Muscle layer of duodenum (tissue), 2 donors: ENCODE results near the gene GALR3.

Source experiments
- H3K27ac ChIP-seq: one replicate; pipeline ENCODE4 v1.7.0; 2013; ENCODE audit warnings: mild to moderate bottlenecking, low read length
- H3K27me3 ChIP-seq: one replicate; pipeline ENCODE4 v1.7.0; 2013; ENCODE audit warnings: low read depth, mild to moderate bottlenecking, control low read depth, low read length
- H3K36me3 ChIP-seq, 2 donors: one replicate each; pipeline ENCODE4 v1.7.0; 2013; ENCODE audit warnings: low read length in 2 of 2, control low read depth in 1 of 2, mild to moderate bottlenecking in 1 of 2; ENCODE audit not compliant: insufficient read depth in 2 of 2, control insufficient read depth in 1 of 2
- H3K4me1 ChIP-seq, 2 donors: one replicate each; pipeline ENCODE4 v1.7.0; 2013; ENCODE audit warnings: low read length in 2 of 2, mild to moderate bottlenecking in 2 of 2, control low read depth in 1 of 2, moderate library complexity in 1 of 2; ENCODE audit not compliant: insufficient read depth in 2 of 2, control insufficient read depth in 1 of 2
- H3K4me3 ChIP-seq, 2 donors: one replicate each; pipeline ENCODE4 v1.7.0; 2013; ENCODE audit warnings: low read length in 2 of 2, low read depth in 1 of 2, mild to moderate bottlenecking in 1 of 2
- H3K9me3 ChIP-seq, 2 donors: one replicate each; pipeline ENCODE4 v1.7.0; 2013; ENCODE audit warnings: low read length in 2 of 2, control low read depth in 1 of 2, mild to moderate bottlenecking in 1 of 2; ENCODE audit not compliant: control insufficient read depth in 1 of 2
- donor health status: healthy.

Gene GALR3

DNA sequence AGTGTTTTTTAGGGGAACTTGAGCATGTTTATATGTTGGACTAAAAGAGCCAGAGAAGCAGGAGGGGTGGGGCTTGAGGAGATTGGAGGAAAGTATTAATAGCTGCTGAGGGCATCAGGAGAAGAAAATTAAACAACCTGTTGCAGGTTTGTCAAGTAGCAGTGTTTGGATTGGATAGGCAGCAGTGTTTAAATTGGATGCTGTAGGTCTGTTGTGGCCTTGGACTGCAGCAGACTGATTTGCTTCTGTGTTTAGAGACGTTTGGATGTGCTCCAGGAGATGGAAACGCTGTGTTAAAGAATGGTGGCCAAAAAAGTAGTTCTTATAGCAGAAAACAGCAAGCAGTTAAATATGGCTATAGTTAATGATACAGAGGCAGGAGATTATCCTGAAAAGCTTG lies 31.8 kb downstream of the GALR3 start:
- no peaks in the 10 kb centered on the region for H3K27me3 ChIP-seq
- H3K27ac ChIP-seq = no peak overlapping the region
- peaks cover 35 to 42% of the 10 kb centered on the region in 2 donors for H3K36me3 ChIP-seq
- peaks cover 5 to 30% of the 10 kb centered on the region in 2 donors for H3K4me1 ChIP-seq
- no peak overlapping the region for H3K4me3 ChIP-seq
- H3K9me3 ChIP-seq = no peaks in the 10 kb centered on the region

GRCh38 chr22:37855462-37855861 lies 32.3 kb downstream of the GALR3 start:
- no peak overlapping the region for H3K27ac ChIP-seq
- no peak overlapping the region for H3K4me3 ChIP-seq
- H3K36me3 ChIP-seq = peaks cover 36 to 45% of the 10 kb centered on the region in 2 donors
- H3K4me1 ChIP-seq = peaks cover 4 to 25% of the 10 kb centered on the region in 2 donors
- H3K9me3 ChIP-seq = no peaks in the 10 kb centered on the region
- no peaks in the 10 kb centered on the region for H3K27me3 ChIP-seq

- peaks cover 0 to 11% of the 10 kb centered on the region in 2 donors for H3K4me1 ChIP-seq
Measured at GRCh38 chr22:37860796-37861421, 37.7 kb downstream of the GALR3 start.

DNA sequence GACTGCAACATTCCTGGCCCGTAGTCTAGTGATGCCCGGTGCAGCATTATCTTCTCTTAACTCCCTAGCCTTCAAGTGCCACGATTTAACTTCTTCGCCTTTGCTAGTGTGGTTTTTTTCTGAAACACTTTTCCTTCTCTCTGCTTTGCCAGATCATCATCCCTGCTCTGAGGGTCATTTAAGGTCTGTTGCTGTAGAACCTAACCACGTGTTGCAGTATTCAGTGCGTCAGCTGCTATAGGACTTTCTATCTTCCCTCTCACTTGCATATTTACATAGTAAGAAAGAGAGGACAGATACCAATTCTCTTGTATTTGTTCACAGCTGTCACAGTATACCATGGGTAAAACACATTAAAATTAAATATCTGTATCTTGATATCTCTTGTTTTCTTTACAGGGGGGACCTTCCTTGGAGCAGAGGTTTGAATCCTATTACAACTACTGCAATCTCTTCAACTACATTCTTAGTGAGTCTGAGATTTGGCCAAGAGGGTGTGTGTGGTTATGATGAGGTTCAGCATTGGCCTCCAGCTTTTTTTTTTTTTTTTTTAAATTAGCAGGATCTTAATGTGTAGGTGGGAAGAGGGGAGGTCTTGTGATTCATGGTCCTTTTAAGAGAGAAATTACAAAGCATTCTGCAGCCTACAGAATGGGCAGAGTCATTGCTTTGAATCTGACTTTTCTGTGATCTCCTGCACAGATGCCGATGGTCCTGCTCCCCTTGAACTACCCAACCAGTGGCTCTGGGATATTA lies 39.6 kb downstream of the GALR3 start:
- Histone ChIP-seq H3K4me3 (no peak overlapping the region), H3K36me3 (peaks cover 47 to 69% of the 10 kb centered on the region in 2 donors), H3K27ac (no peak overlapping the region), H3K27me3 (no peaks in the 10 kb centered on the region), H3K9me3 (no peaks in the 10 kb centered on the region), H3K4me1 (peaks cover 0 to 11% of the 10 kb centered on the region in 2 donors)

More at GRCh38 chr22:37860796-37861421, 37.7 kb downstream of the GALR3 start:
- no peaks in the 10 kb centered on the region for H3K9me3 ChIP-seq
- H3K36me3 ChIP-seq = peaks cover 42 to 55% of the 10 kb centered on the region in 2 donors
- H3K27me3 ChIP-seq = no peaks in the 10 kb centered on the region
- no peak overlapping the region for H3K4me3 ChIP-seq
- H3K27ac ChIP-seq = no peak overlapping the region

DNA sequence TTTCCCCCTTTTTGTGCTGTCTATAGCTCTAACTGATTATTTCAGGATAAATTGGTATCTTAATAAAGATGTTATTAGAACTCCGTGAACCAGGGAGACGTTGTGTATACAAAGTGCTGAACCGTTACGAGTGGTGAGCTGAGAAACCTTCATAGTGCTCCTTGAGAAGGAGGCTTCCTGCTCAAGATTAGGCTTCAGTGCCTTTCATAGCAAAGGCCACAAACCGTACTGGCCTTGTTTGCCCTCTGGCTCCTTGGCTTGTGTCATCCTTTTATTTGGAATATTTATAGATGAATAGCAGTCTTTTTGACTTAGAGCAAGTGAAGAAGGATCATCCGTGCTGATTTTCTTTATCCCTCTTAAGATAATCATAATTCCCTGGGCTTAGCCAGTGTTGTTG lies 42.3 kb downstream of the GALR3 start:
- H3K4me3 ChIP-seq = no peak overlapping the region
- H3K27me3 ChIP-seq = no peaks in the 10 kb centered on the region
- H3K27ac ChIP-seq = no peak overlapping the region
- no peaks in the 10 kb centered on the region for H3K9me3 ChIP-seq
- H3K4me1 ChIP-seq = peaks cover 0 to 11% of the 10 kb centered on the region in 2 donors
- peaks cover 49 to 68% of the 10 kb centered on the region in 2 donors for H3K36me3 ChIP-seq

DNA sequence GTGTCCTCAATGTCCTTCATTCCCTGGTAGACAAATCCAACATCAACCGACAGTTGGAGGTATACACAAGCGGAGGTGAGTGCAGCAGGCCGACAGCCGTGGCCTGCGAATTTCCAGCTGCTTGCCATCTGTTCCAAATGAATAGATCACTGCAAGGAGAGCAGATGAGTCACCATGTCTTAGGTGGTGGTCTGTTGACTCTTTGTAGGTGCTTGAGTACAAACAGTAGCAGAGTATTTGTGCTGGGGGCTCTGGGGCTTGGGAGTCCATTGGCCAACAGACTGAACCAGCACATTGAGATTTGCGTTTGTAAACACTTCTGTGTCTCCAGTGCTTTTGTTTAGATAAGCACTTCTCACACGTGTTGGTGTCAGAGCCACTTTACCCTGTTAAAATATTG lies 47.1 kb downstream of the GALR3 start:
- H3K36me3 ChIP-seq = peaks cover 53 to 71% of the 10 kb centered on the region in 2 donors

More for the DNA sequence above, 47.1 kb downstream of the GALR3 start:
- Histone ChIP-seq H3K4me1 (no peaks in the 10 kb centered on the region), H3K27me3 (no peaks in the 10 kb centered on the region), H3K9me3 (no peaks in the 10 kb centered on the region), H3K4me3 (no peak overlapping the region), H3K27ac (no peak overlapping the region)
